Activated T-cell treated with anti-CD3 and anti-CD28 coated beads, Interleukin-2, amount 50 U/mL, for 72 hours (primary cell): ENCODE results near the gene PGAM4. TPM values are rescaled to one million over a fixed set of nuclear protein-coding genes. Genes with fewer than 3 reads are reported as not detected.
A peak's percentile ranks its signal among the peaks of the same experiment; 100 is the strongest.
"Not testable (repeated sequence)": the region's sequence is repeated elsewhere in the genome, so short reads cannot be mapped to it uniquely, and the experiment has no call there.

Experiments
- ATAC-seq, 2 donors: fragments of 150-1000 bp; cut with Tn5 transposase; replicated peaks in 1 of 2; 2 replicates each; pipeline ENCODE4 v1.10.0; 2021; ENCODE audit warnings: moderate library complexity in 2 of 2, mild to moderate bottlenecking in 1 of 2
- DNase-seq, 2 donors: peaks; one replicate each; pipeline ENCODE4 v3.0.0; 2021 to 2022; ENCODE audit warnings: mixed read lengths in 1 of 2
- H3K27ac Mint-ChIP-seq: one replicate; pipeline ENCODE4 v1.8.0; 2022; ENCODE audit warnings: mild to moderate bottlenecking, moderate library complexity, mixed read lengths
- H3K27me3 Mint-ChIP-seq: one replicate; pipeline ENCODE4 v1.8.0; 2022; ENCODE audit warnings: low read depth, mixed read lengths
- H3K36me3 Mint-ChIP-seq, 2 donors: one replicate each; pipeline ENCODE4 v1.8.0; 2022; ENCODE audit warnings: mixed read lengths in 2 of 2, mild to moderate bottlenecking in 1 of 2; ENCODE audit not compliant: insufficient read depth in 2 of 2
- H3K4me1 Mint-ChIP-seq: one replicate; pipeline ENCODE4 v1.8.0; 2022; ENCODE audit warnings: low read depth, mixed read lengths
- H3K4me3 Mint-ChIP-seq, 2 donors: one replicate each; pipeline ENCODE4 v1.8.0; 2022; ENCODE audit warnings: mild to moderate bottlenecking in 2 of 2, mixed read lengths in 2 of 2, moderate library complexity in 2 of 2
- H3K9me3 Mint-ChIP-seq, 2 donors: one replicate each; pipeline ENCODE4 v1.8.0; 2022; ENCODE audit warnings: mixed read lengths in 2 of 2
- total RNA-seq, 2 donors: library from RNA; stranded (reverse); gene quantifications; one replicate each; pipeline ENCODE4 v1.2.3, GENCODE V29; 2022

The PGAM4 gene
- total RNA-seq, 2 donors from 2014 or later, result not detected

DNA sequence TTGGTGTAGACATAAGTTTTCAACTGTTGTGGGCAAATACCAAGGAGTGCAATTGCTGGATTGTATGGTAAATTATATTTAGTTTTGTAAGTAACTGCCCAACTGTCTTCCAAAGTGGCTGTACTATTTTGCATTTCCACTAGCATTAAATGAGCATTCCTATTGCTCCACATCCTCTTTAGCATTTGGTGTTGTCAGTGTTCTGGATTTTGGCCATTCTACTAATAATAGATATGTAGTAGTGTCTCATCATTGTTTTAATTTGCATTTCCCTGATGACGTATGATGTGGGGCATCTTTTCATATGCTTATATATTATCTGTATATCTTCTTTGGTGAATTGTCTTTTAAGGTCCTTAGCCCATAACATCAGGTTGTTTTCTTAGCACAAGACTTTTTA is 17.3 kb downstream of the PGAM4 start:
- Mint-ChIP-seq H3K27me3 (no peaks in the 10 kb centered on the region), H3K4me1 (no peaks in the 10 kb centered on the region), H3K4me3 (no peak overlapping the region), H3K9me3 (peaks cover 0 to 3% of the 10 kb centered on the region in 2 donors), H3K36me3 (no peaks in the 10 kb centered on the region), H3K27ac (no peak overlapping the region)
- ATAC-seq (no peak), DNase-seq (no peak)

DNA sequence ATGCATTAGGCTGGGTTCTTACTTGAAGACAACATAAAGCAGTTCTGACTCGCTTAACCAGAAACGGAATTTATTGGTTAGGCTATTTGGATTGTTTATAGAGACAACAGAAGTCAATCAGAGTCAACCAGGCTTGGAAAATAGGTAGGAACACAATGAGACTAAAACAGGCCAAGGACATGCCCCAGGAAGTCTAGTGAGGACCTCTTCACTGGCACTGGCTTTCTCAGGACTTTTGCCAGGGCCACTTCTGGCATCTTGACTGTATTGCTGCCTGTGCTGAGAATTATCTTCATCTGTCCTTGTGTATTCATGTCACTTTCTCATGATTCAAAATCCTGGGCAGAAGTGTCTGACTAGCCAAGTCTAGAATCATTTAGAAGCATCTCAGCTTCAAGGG is 19.6 kb downstream of the PGAM4 start:
- Mint-ChIP-seq H3K9me3 (no peaks in the 10 kb centered on the region), H3K4me1 (no peaks in the 10 kb centered on the region), H3K27ac (no peak overlapping the region), H3K36me3 (no peaks in the 10 kb centered on the region), H3K27me3 (no peaks in the 10 kb centered on the region), H3K4me3 (no peak overlapping the region)
- ATAC-seq (no peak), DNase-seq (no peak)

DNA sequence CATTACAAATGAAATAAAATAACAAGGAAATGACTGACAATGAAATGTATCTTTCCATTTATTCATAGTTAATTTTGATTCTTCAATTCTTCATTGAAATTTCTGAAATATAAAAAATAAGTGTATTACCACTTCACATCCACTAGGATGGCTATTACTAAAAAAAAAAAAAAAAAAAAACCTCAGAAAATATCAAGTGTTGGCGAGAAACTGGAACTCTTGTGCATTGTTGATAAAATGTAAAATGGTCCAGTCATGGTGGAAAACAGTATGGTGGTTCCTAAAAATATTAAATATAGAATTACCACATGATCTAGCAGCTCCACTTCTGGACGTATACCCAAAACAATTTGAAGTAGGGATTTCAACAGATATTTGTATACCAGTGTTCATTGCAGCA is 22.9 kb downstream of the PGAM4 start:
- no peak for ATAC-seq
- DNase-seq, result no peak
- Mint-ChIP-seq H3K9me3 (no peaks in the 10 kb centered on the region), H3K4me1 (peaks cover 4% of the 10 kb centered on the region), H3K27ac (no peak overlapping the region), H3K4me3 (no peak overlapping the region), H3K36me3 (no peaks in the 10 kb centered on the region), H3K27me3 (no peaks in the 10 kb centered on the region)

DNA sequence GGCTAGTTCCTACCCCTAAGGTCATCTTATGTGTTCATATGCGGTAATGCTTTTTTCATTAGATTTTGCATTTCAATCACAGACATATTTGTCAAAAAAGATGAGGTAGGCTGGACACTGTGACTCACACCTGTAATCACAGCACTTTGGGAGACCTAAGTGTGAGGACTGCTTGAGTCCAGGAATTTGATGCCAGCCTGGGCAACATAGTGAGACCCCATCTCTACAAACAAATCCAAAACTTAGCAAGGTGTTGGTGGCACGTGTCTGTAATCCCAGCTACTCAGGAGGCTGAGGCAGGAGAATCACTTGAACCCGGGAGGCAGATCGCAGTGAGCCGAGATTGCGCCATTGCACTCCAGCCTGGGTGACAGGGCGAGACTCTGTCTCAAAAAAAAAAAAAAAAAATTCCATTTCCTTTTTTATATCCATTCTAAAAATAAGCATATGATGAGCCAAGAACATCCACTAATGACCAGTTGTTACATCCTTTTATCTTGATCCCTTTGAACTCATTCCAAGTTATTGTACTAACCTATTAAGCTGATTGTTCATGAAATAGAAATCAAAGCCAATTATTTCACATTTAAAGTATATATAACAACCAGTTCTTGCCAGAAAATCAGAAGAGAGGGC is 23.4 kb downstream of the PGAM4 start:
- Mint-ChIP-seq H3K9me3 (no peaks in the 10 kb centered on the region), H3K4me1 (peaks cover 4% of the 10 kb centered on the region), H3K36me3 (no peaks in the 10 kb centered on the region), H3K27me3 (no peaks in the 10 kb centered on the region), H3K4me3 (no peak overlapping the region), H3K27ac (no peak overlapping the region)
- ATAC-seq (no peak), DNase-seq (no peak)

DNA sequence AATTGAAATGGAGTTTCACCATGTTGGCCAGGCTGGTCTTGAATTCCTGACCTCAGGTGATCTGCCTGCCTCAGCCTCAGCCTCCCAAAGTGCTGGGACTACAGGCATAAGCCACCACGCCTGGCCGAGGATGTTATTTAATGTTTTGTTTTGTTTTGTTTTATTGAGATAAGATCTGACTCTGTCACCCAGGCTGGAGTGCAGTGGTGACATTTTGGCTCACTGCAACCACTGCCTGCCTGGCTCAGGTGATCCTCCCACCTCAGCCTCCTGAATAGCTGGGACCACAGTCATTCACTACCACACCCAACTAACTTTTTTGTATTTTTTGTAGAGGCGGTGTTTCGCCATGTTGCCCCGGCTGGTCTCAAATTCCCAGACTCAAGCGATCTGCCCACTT is 24.4 kb downstream of the PGAM4 start:
- H3K36me3 Mint-ChIP-seq, H3K4me1 Mint-ChIP-seq, H3K9me3 Mint-ChIP-seq, DNase-seq, ATAC-seq, H3K27me3 Mint-ChIP-seq, H3K27ac Mint-ChIP-seq, H3K4me3 Mint-ChIP-seq: not testable (repeated sequence)

DNA sequence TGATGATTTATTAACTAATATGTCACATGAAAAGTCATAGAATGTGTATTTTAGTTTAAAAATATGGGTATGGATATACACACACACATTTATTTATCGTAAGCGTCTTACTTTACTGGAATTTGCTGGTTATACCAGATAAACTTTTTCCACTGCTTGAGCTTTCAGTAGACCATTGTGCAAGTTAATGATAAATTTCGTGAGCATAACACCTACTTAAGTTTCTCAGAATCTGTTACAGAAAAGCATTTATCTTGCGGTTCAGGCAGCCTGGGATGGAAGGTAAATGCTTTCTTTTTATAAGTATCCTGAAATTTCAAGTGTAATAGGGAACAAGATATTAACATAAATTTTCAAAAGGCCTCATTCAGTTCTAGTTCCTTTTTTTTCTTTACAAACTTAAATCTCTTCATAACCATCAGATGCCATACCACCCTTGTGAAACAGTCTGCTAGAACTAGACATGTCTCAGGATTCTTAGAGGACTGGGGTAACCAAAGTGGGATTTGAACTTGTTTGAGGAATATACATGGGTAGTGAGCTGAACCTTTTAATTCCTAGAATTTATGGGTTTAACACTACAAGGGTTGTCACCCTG is 31.3 kb downstream of the PGAM4 start:
- no peak for DNase-seq
- Mint-ChIP-seq H3K36me3 (no peaks in the 10 kb centered on the region), H3K27me3 (no peaks in the 10 kb centered on the region), H3K27ac (no peak overlapping the region), H3K4me3 (no peak overlapping the region), H3K4me1 (peaks cover 2% of the 10 kb centered on the region), H3K9me3 (no peaks in the 10 kb centered on the region)
- no peak for ATAC-seq

DNA sequence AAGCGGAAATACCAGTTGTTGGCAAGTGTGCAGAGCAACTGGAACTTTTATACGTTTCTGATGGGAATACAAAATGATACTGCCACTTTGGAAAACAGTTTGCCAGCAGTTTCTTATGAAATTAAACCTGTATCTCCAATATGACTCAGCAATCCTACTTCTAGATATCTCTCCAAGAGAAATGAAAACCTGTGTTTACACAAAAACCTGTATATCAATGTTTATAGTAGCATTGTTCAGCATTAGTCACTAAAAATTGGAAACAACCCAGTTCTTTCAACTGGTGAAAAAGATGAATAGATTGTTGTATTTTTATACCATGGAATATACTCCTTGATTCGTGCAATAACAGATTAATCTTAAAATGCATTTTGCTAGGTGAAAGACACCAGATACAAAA is 32.1 kb downstream of the PGAM4 start:
- no peak for DNase-seq
- no peaks in the 10 kb centered on the region for H3K36me3 Mint-ChIP-seq
- H3K9me3 Mint-ChIP-seq, result no peaks in the 10 kb centered on the region
- H3K27me3 Mint-ChIP-seq, result no peaks in the 10 kb centered on the region
- H3K27ac Mint-ChIP-seq, result no peak overlapping the region
- ATAC-seq, result no peak
- no peaks in the 10 kb centered on the region for H3K4me1 Mint-ChIP-seq
- H3K4me3 Mint-ChIP-seq, result no peak overlapping the region

DNA sequence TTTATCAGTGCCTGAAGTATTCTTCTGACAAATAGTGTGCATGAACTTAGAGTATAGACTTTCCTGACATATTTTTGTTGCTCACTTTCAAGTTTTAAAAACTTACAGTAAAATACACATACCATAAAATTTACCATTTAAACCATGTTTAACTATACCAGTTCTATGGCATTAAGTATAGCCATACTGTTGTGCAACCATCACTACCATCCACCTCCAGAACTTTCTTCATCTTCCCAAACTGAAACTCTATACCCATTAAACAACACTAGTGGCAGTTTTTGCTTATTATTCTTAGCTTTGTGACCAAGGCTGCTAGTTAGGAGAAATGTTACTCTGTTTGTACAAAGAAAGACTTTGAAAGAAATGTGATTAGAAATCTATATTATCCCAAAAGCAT is 33.1 kb downstream of the PGAM4 start:
- Mint-ChIP-seq H3K4me3 (no peak overlapping the region), H3K9me3 (no peaks in the 10 kb centered on the region), H3K36me3 (no peaks in the 10 kb centered on the region), H3K4me1 (no peaks in the 10 kb centered on the region), H3K27me3 (no peaks in the 10 kb centered on the region), H3K27ac (no peak overlapping the region)
- no peak for DNase-seq
- no peak for ATAC-seq

DNA sequence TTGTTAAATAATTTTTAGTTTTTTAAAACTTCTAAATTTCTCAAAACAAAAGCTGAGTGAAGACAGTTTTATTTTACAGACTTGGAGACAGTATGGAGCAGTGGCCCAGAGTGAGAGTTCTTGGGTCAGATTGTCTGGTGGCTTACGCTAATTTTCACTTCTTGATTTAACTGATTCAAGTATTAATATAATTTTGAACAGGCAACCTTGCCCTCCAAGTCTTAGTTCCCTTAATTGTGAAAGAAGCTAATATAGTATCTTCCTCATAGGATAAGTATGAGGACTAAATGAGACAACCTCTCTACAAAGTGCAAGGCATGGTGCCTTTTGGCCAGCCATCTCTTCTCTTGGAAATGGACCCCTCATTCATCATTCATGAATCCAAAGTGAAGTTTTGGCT is 33.6 kb downstream of the PGAM4 start:
- no peak for DNase-seq
- no peaks in the 10 kb centered on the region for H3K27me3 Mint-ChIP-seq
- H3K4me1 Mint-ChIP-seq, result no peaks in the 10 kb centered on the region
- ATAC-seq, result no peak
- H3K27ac Mint-ChIP-seq, result no peak overlapping the region
- H3K9me3 Mint-ChIP-seq, result no peaks in the 10 kb centered on the region
- H3K36me3 Mint-ChIP-seq, result no peaks in the 10 kb centered on the region
- no peak overlapping the region for H3K4me3 Mint-ChIP-seq

DNA sequence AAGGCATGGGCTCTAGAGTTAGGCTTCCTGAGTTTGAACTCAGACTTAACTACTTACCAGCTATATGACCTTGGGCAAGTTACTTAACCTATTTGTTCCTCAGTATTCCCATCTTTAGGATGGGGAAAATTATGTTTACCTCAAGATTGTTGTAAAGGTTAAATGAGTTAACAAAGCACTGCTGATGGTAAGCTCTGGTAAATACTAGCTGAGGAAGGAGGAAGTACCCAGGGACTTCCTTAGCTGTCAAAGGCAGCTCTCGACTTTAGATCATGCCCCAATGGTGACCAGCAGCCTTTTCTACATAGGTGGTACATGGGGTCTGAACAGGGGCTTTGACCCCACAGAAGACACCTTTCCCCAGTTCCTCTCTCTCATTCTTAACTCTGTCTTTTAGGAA is 38.9 kb downstream of the PGAM4 start:
- H3K36me3 Mint-ChIP-seq, result no peaks in the 10 kb centered on the region
- H3K4me3 Mint-ChIP-seq, result no peak overlapping the region
- DNase-seq (no peak), ATAC-seq (no peak)
- peaks cover 7% of the 10 kb centered on the region for H3K27me3 Mint-ChIP-seq
- no peak overlapping the region for H3K27ac Mint-ChIP-seq
- H3K9me3 Mint-ChIP-seq, result no peaks in the 10 kb centered on the region
- no peaks in the 10 kb centered on the region for H3K4me1 Mint-ChIP-seq

DNA sequence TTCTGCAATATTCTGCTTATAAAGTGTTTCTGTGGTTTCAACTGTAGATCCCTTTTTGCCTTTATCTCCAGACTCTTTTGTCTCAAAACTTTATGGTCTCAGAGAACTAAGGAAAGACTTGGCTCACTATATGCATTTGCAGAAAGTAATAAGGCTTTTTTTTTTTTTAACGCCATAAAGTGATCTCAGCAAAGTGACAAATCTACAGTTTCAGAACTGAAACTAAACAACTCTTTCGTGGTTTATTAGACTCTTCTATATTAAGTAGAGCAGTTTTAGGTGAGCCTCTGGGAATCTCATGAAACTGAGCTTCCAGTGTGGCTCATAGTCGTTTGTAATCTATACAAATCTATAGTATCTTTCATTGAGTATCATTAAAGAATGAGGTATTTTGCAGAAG is 43.7 kb downstream of the PGAM4 start:
- Mint-ChIP-seq H3K36me3 (peaks cover 0 to 3% of the 10 kb centered on the region in 2 donors), H3K9me3 (no peaks in the 10 kb centered on the region), H3K27ac (no peak overlapping the region), H3K27me3 (peaks cover 7% of the 10 kb centered on the region), H3K4me1 (no peaks in the 10 kb centered on the region), H3K4me3 (peak overlapping the region in 1 of 2 donors; percentile 16)
- ATAC-seq (no peak), DNase-seq (no peak)

DNA sequence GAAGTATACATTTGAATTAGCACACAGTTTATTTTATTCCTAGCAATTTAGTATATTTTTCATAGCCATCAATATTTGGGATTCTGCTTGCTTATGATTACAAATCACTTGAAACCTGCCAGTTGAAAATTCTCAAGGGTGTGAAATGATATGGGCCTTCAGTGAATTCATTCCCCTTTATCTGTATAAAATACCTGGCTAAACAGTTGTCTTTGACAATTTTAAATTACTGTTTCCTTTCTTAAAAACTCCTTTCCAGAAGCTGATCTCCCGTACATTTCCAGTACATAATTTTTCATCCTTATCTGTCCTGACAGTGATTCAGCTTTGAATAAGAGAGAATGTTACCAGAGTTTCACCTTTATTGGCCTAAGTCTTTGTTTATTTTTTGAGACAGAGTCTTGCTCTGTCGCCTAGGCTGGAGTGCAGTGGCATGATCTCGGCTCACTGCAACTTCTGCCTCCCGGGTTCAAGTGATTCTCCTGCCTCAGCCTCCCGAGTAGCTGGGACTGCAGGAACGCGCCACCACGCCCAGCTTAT is 45.0 kb downstream of the PGAM4 start:
- Mint-ChIP-seq H3K27ac (no peak overlapping the region), H3K36me3 (peaks cover 0 to 3% of the 10 kb centered on the region in 2 donors), H3K27me3 (peaks cover 7% of the 10 kb centered on the region), H3K4me1 (no peaks in the 10 kb centered on the region), H3K9me3 (no peaks in the 10 kb centered on the region), H3K4me3 (no peak overlapping the region)
- no peak for ATAC-seq
- DNase-seq, result no peak

DNA sequence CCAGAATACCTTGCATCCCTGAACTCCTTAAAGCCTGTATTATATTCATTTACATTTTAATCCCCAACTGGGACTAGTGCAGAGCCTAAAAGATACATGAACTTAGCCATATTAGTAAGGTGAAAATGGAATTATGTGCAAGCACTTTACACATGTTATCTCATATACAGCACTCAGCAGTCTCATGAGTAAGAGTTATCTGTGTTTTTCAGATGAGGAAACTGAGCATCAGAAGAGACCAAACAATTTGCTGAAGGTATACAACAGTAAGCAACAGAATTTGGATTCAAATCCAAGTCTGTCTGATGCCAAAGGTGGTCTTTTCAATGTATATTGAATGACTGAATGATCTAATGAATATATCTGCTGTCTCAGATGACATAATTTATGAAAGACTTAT is 46.7 kb downstream of the PGAM4 start:
- H3K36me3 Mint-ChIP-seq, result peaks cover 0 to 3% of the 10 kb centered on the region in 2 donors
- ATAC-seq (no peak), DNase-seq (no peak)
- no peak overlapping the region for H3K4me3 Mint-ChIP-seq
- no peaks in the 10 kb centered on the region for H3K9me3 Mint-ChIP-seq
- peaks cover 7% of the 10 kb centered on the region for H3K27me3 Mint-ChIP-seq
- peaks cover 9% of the 10 kb centered on the region for H3K4me1 Mint-ChIP-seq
- no peak overlapping the region for H3K27ac Mint-ChIP-seq

DNA sequence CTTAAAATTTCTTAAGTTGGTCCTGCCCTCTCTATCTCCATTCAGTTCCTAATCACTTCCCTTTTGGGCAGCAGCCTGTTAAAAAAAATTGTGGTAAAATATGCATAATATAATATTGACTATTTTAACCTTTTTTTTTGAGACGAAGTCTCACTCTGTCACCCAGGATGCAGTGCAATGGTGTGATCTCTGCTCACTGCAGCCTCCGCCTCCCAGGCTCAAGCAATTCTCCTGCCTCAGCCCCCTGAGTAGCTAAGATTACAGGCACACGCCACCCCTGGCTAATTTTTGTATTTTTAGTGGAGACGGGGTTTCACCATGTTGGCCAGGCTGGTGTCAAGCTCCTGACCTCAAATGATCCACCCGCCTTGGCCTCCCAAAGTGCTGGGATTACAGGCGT is 50.1 kb downstream of the PGAM4 start:
- not testable (repeated sequence) for H3K4me3 Mint-ChIP-seq, H3K9me3 Mint-ChIP-seq, DNase-seq, H3K27ac Mint-ChIP-seq, H3K27me3 Mint-ChIP-seq, H3K36me3 Mint-ChIP-seq, ATAC-seq
- H3K4me1 Mint-ChIP-seq, result peaks cover 21% of the 10 kb centered on the region
